GM06990 (cell line): Measurements from ENCODE around the gene RMC1.

ENCODE experiments used
- DNase-seq: peaks from one replicate; pipeline ENCODE4 v3.0.0-alpha.2; 2011; ENCODE audit not compliant: insufficient read length; ENCODE audit errors: extremely low read depth
- H3K27me3 ChIP-seq: replicated peaks from 2 replicates; pipeline ENCODE4 v1.6.0; 2011; ENCODE audit warnings: low read length; ENCODE audit not compliant: control insufficient read depth, insufficient read depth
- H3K36me3 ChIP-seq: 2 replicates; pipeline ENCODE4 v1.5.1; 2011; ENCODE audit warnings: low read length; ENCODE audit not compliant: control insufficient read depth, insufficient read depth
- H3K4me3 ChIP-seq: replicated peaks from 2 replicates; pipeline ENCODE4 v1.5.1; 2011; ENCODE audit warnings: low read depth, mild to moderate bottlenecking, control low read depth, low read length
- CTCF ChIP-seq: IDR thresholded peaks from 2 replicates; pipeline ENCODE4 v1.5.1; 2011; ENCODE audit warnings: low read length, control low read depth, mild to moderate bottlenecking, inconsistent platforms; ENCODE audit not compliant: insufficient read depth, poor library complexity, severe bottlenecking

The RMC1 gene

GRCh38 chr18:23523429-23524212 is 20.3 kb downstream of the RMC1 start:
- no peak for DNase-seq
- Histone ChIP-seq H3K27me3 (no peaks in the 10 kb centered on the region), H3K4me3 (no peak overlapping the region), H3K36me3 (peaks cover 28% of the 10 kb centered on the region)
- TF ChIP-seq CTCF = no peak

- no peak for TF ChIP-seq CTCF
- DNase-seq = no peak
- no peak overlapping the region for H3K4me3 ChIP-seq
- peaks cover 27% of the 10 kb centered on the region for H3K36me3 ChIP-seq
- H3K27me3 ChIP-seq = no peaks in the 10 kb centered on the region
Observed at GRCh38 chr18:23524213-23524707, 20.9 kb downstream of the RMC1 start.

GRCh38 chr18:23526501-23527063 is 23.3 kb downstream of the RMC1 start:
- peaks cover 34% of the 10 kb centered on the region for H3K36me3 ChIP-seq
- H3K4me3 ChIP-seq = no peak overlapping the region
- DNase-seq = no peak
- TF ChIP-seq CTCF = no peak
- no peaks in the 10 kb centered on the region for H3K27me3 ChIP-seq

- Histone ChIP-seq H3K27me3 (no peaks in the 10 kb centered on the region), H3K4me3 (no peak overlapping the region), H3K36me3 (peaks cover 37% of the 10 kb centered on the region)
- no peak for DNase-seq
- no peak for TF ChIP-seq CTCF
Observed at GRCh38 chr18:23528580-23529472, 25.5 kb downstream of the RMC1 start.

- Histone ChIP-seq H3K4me3 (no peak overlapping the region), H3K36me3 (peaks cover 36% of the 10 kb centered on the region), H3K27me3 (no peaks in the 10 kb centered on the region)
- DNase-seq = no peak
- TF ChIP-seq CTCF = no peak
Observed at GRCh38 chr18:23529604-23530003, 26.3 kb downstream of the RMC1 start.
